Gastroesophageal sphincter (tissue), 3 donors: ENCODE measurements around the gene ARMH3.
"Not testable (repeated sequence)": the region's sequence is repeated elsewhere in the genome, so short reads cannot be mapped to it uniquely, and the experiment has no call there.

ENCODE experiments used
- CTCF ChIP-seq, 4 experiments: fragments of 200-600 bp in 2 of 4; fragments of 450-650 bp in 2 of 4; sonication (generic) in 1 of 4; IDR thresholded peaks; one replicate each; pipeline ENCODE4 v1.5.1; 2017 to 2019; ENCODE audit warnings: antibody characterized with exemption in 4 of 4, mild to moderate bottlenecking in 2 of 4, moderate library complexity in 2 of 4
- POLR2A ChIP-seq, 2 donors: fragments of 450-650 bp; IDR thresholded peaks; one replicate each; pipeline ENCODE4 v1.6.1; 2017; ENCODE audit warnings: antibody characterized with exemption in 2 of 2, mild to moderate bottlenecking in 2 of 2, moderate library complexity in 1 of 2
- POLR2AphosphoS5 ChIP-seq: sonication (generic); formaldehyde crosslinking; IDR thresholded peaks from one replicate; pipeline ENCODE4 v1.6.1; 2017; ENCODE audit warnings: antibody characterized with exemption

- TF ChIP-seq POLR2A (IDR thresholded peaks at IDR 0.05); CTCF (IDR thresholded peaks at IDR 0.05); POLR2AphosphoS5: not testable (repeated sequence)
These were observed 75.3 kb downstream of the ARMH3 start for GRCh38 chr10:101980677-101981076.
